ENCODE measurements around the gene EFS.

DNA sequence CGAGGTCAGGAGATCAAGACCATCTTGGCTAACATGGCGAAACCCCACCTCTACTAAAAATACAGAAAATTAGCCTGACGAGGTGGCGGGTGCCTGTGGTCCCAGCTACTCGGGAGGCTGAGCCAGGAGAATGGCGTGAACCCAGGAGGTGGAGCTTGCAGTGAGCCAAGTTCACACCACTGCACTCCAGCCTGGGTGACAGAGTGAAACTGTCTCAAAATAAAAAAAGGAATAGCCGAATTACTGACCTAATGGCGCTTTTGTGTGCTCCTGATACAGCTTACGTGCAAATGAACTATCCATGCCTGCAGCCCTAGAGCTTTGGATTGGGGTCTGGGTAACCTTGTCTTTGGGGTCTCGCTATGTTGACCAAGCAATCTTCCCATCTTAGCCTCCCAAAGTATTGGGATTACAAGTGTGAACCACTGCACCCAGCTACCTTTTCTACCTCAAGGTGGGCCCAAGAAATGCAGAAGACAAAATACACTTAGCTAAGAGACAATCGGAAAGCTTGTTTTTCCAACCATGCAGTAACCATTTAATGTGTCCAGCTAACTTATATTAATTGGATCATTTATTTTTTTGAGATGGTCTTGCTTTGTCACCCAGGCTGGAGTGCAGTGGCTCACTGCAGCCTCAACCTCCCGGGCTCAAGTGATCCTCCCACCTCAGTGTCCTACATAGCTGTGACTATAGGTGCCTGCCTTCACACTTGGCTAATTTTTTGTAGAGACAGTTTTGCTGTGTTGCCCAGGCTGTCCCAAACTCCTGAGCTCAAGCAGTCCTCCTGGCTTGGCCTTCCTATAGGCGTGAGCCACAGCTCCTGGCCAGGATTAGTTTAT lies 38.3 kb downstream of the EFS start:
- no peak for TF ChIP-seq POLR2A (IDR thresholded peaks at IDR 0.05)
- TF ChIP-seq, protein P1, sequence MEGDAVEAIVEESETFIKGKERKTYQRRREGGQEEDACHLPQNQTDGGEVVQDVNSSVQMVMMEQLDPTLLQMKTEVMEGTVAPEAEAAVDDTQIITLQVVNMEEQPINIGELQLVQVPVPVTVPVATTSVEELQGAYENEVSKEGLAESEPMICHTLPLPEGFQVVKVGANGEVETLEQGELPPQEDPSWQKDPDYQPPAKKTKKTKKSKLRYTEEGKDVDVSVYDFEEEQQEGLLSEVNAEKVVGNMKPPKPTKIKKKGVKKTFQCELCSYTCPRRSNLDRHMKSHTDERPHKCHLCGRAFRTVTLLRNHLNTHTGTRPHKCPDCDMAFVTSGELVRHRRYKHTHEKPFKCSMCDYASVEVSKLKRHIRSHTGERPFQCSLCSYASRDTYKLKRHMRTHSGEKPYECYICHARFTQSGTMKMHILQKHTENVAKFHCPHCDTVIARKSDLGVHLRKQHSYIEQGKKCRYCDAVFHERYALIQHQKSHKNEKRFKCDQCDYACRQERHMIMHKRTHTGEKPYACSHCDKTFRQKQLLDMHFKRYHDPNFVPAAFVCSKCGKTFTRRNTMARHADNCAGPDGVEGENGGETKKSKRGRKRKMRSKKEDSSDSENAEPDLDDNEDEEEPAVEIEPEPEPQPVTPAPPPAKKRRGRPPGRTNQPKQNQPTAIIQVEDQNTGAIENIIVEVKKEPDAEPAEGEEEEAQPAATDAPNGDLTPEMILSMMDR (IDR thresholded peaks at IDR 0.05), result no peak

All from gastroesophageal sphincter (tissue), 3 donors.